Measurements from ENCODE around the gene MAML2. TPM values are rescaled to one million over a fixed set of nuclear protein-coding genes. Genes with fewer than 3 reads are reported as not detected.
A peak's percentile ranks its signal among the peaks of the same experiment; 100 is the strongest.

The MAML2 gene
- total and polyA plus RNA-seq, 2 of the 13 experiments (the other 11 are each of a cell fraction or from before 2014, with no cell fraction given), result 2.3 to 25.9 TPM

DNA sequence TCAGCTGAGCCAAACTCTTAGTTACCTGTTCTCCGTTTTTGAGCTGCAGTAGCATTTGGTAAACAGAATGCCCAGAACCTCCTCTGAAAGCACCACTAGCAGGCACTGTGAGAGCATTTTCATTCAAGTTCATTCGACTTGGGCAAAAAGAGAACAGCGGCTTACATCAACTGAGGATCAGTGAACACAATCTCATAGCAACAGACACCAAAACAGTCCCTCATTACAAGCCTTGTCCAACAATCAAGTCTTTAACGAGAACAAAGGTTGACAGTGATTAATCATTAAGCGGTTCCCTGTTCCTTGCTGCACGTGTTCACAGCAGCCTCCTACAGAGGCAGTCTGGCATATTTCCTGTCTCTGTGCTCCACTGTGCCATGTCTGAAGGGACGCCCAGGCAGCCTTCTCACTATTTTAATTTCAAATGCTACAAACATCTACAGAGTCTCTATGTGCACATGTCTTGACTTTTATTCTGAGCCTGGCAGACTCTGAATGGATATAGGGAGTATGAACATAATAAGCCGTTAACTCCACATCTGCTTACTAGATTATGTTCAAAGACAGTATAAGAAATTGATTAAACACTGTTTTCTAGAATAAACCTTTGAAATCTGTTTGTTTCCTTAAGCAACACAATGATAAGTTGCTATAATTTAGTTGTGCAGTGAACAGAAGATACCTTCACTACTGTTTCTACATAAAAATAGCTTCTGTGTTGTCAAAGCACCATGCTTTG lies 330.7 kb downstream of the MAML2 start (continued):
- TF ChIP-seq, protein P1, sequence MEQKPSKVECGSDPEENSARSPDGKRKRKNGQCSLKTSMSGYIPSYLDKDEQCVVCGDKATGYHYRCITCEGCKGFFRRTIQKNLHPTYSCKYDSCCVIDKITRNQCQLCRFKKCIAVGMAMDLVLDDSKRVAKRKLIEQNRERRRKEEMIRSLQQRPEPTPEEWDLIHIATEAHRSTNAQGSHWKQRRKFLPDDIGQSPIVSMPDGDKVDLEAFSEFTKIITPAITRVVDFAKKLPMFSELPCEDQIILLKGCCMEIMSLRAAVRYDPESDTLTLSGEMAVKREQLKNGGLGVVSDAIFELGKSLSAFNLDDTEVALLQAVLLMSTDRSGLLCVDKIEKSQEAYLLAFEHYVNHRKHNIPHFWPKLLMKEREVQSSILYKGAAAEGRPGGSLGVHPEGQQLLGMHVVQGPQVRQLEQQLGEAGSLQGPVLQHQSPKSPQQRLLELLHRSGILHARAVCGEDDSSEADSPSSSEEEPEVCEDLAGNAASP (CRISPR knock-in tag; IDR thresholded peaks at IDR 0.05; ENCODE audit: borderline replicate concordance), result peak; percentile 20; the same call in 1 of the 2 replicates
- peak; percentile 91 for TF ChIP-seq STAG1 (CRISPR knock-in tag; IDR thresholded peaks at IDR 0.05)
- peak; percentile 90 for TF ChIP-seq MYC (CRISPR knock-in tag; IDR thresholded peaks at IDR 0.05; ENCODE audit: borderline replicate concordance)
- no peak for TF ChIP-seq WIZ (CRISPR knock-in tag; IDR thresholded peaks at IDR 0.05)
- no peak for TF ChIP-seq CENPX (CRISPR knock-in tag; IDR thresholded peaks at IDR 0.05)
- peak; percentile 71; the same call in 1 of the 2 replicates for TF ChIP-seq NFKBIZ (CRISPR knock-in tag; IDR thresholded peaks at IDR 0.05)
- TF ChIP-seq HOXD1 (CRISPR knock-in tag; IDR thresholded peaks at IDR 0.05), result peak; percentile 97
- TF ChIP-seq KDM2A (CRISPR knock-in tag; IDR thresholded peaks at IDR 0.05; ENCODE audit: borderline replicate concordance, low read depth), result peak; percentile 60; the same call in 1 of the 2 replicates
- TF ChIP-seq, protein P2, sequence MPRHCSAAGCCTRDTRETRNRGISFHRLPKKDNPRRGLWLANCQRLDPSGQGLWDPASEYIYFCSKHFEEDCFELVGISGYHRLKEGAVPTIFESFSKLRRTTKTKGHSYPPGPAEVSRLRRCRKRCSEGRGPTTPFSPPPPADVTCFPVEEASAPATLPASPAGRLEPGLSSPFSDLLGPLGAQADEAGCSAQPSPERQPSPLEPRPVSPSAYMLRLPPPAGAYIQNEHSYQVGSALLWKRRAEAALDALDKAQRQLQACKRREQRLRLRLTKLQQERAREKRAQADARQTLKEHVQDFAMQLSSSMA (CRISPR knock-in tag; IDR thresholded peaks at IDR 0.05), result no peak
- TF ChIP-seq ZNF205 (CRISPR knock-in tag; IDR thresholded peaks at IDR 0.05), result peak; percentile 94
- TF ChIP-seq ZNF816 (CRISPR knock-in tag; IDR thresholded peaks at IDR 0.05; ENCODE audit: borderline replicate concordance), result no peak
- TF ChIP-seq ZNF749 (CRISPR knock-in tag; IDR thresholded peaks at IDR 0.05; ENCODE audit: borderline replicate concordance), result no peak
- TF ChIP-seq, protein P3, sequence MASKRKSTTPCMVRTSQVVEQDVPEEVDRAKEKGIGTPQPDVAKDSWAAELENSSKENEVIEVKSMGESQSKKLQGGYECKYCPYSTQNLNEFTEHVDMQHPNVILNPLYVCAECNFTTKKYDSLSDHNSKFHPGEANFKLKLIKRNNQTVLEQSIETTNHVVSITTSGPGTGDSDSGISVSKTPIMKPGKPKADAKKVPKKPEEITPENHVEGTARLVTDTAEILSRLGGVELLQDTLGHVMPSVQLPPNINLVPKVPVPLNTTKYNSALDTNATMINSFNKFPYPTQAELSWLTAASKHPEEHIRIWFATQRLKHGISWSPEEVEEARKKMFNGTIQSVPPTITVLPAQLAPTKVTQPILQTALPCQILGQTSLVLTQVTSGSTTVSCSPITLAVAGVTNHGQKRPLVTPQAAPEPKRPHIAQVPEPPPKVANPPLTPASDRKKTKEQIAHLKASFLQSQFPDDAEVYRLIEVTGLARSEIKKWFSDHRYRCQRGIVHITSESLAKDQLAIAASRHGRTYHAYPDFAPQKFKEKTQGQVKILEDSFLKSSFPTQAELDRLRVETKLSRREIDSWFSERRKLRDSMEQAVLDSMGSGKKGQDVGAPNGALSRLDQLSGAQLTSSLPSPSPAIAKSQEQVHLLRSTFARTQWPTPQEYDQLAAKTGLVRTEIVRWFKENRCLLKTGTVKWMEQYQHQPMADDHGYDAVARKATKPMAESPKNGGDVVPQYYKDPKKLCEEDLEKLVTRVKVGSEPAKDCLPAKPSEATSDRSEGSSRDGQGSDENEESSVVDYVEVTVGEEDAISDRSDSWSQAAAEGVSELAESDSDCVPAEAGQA (IDR thresholded peaks at IDR 0.05; ENCODE audit: low read depth), result 0 out of 2 replicates have a peak, but pooled peaks have one; percentile 49
- TF ChIP-seq, protein P3 (CRISPR knock-in tag; IDR thresholded peaks at IDR 0.05; ENCODE audit: borderline replicate concordance), result no peak; the same call in 1 of the 2 replicates
- no peak for TF ChIP-seq ZNF713 (CRISPR knock-in tag; IDR thresholded peaks at IDR 0.05)
- no peak for TF ChIP-seq ZNF530 (CRISPR knock-in tag; IDR thresholded peaks at IDR 0.05; ENCODE audit: low read depth)
- TF ChIP-seq ZNF564 (CRISPR knock-in tag; IDR thresholded peaks at IDR 0.05), result no peak
- TF ChIP-seq FOXO1 (CRISPR knock-in tag; IDR thresholded peaks at IDR 0.05), result peak; percentile 87; the same call in 1 of the 2 replicates
- 0 out of 2 replicates have a peak, but pooled peaks have one; percentile 48 for TF ChIP-seq CREB1 (IDR thresholded peaks at IDR 0.05)
- peak; percentile 61 for TF ChIP-seq CREB1 (CRISPR knock-in tag; IDR thresholded peaks at IDR 0.05)
- no peak for TF ChIP-seq NR2F6 (IDR thresholded peaks at IDR 0.05)
- TF ChIP-seq NR2F6 (CRISPR knock-in tag; IDR thresholded peaks at IDR 0.05), result peak; percentile 65
- TF ChIP-seq ARNT (IDR thresholded peaks at IDR 0.05), result no peak
- peak; percentile 79; the same call in 1 of the 2 replicates for TF ChIP-seq ZNF772 (CRISPR knock-in tag; IDR thresholded peaks at IDR 0.05)
- TF ChIP-seq CBX1 (IDR thresholded peaks at IDR 0.05; ENCODE audit: low read depth), result no peak
